DOHH2 (cell line): ENCODE data around the gene ATP23.

Experiments used
- CTCF ChIP-seq: fragments of 200-600 bp; sonication (generic); IDR thresholded peaks from one replicate; pipeline ENCODE4 v1.5.1; 2014; ENCODE audit warnings: antibody characterized with exemption, mild to moderate bottlenecking, low read depth, low read length; ENCODE audit not compliant: poor library complexity, severe bottlenecking
- EZH2phosphoT487 ChIP-seq: fragments of 200-600 bp; sonication (generic); IDR thresholded peaks from 2 replicates; pipeline ENCODE4 v1.6.1; 2017; ENCODE audit warnings: borderline replicate concordance, mild to moderate bottlenecking, antibody characterized with exemption, low read length, moderate library complexity, mixed read lengths

- TF ChIP-seq CTCF (no peak), EZH2phosphoT487 (no peak)
Measured at GRCh38 chr12:57898308-57898970, 42.9 kb upstream of the ATP23 start.
